Skeletal muscle tissue (tissue), 4 donors: Measurements from ENCODE around the gene CMYA5. TPM values are rescaled to one million over a fixed set of nuclear protein-coding genes. Genes with fewer than 3 reads are reported as not detected.
A peak's percentile ranks its signal among the peaks of the same experiment; 100 is the strongest.

Experiments used
- H3K27ac ChIP-seq: one replicate; pipeline ENCODE4 v1.7.0; 2013; ENCODE audit warnings: mild to moderate bottlenecking, low read depth, low read length, inconsistent platforms
- H3K27me3 ChIP-seq, 3 donors: one replicate each; pipeline ENCODE4 v1.7.0; 2013; ENCODE audit warnings: low read length in 3 of 3; ENCODE audit not compliant: control insufficient read depth in 3 of 3, insufficient read depth in 3 of 3
- H3K36me3 ChIP-seq, 3 donors: one replicate each; pipeline ENCODE4 v1.7.0; 2013; ENCODE audit warnings: low read length in 3 of 3; ENCODE audit not compliant: control insufficient read depth in 3 of 3, insufficient read depth in 3 of 3
- H3K4me1 ChIP-seq, 3 donors: one replicate each; pipeline ENCODE4 v1.7.0; 2013; ENCODE audit warnings: low read length in 3 of 3, mild to moderate bottlenecking in 3 of 3; ENCODE audit not compliant: control insufficient read depth in 3 of 3, insufficient read depth in 3 of 3
- H3K4me3 ChIP-seq, 3 donors: one replicate each; pipeline ENCODE4 v1.7.0; 2013; ENCODE audit warnings: low read length in 3 of 3
- H3K9ac ChIP-seq, 3 donors: one replicate each; pipeline ENCODE4 v1.7.0; 2013; ENCODE audit warnings: low read length in 3 of 3, mild to moderate bottlenecking in 3 of 3, moderate library complexity in 2 of 3, low read depth in 1 of 3
- H3K9me3 ChIP-seq, 3 donors: one replicate each; pipeline ENCODE4 v1.7.0; 2013; ENCODE audit warnings: low read length in 3 of 3; ENCODE audit not compliant: control insufficient read depth in 3 of 3
- total RNA-seq: library from RNA; depleted of rRNA; stranded (reverse); fragments of >200 nt; gene quantifications from one replicate; pipeline ENCODE4 v1.2.3, GENCODE V29; 2014
- donor health status: Osteomylitis.

Gene CMYA5
- total RNA-seq, 1 donor from 2014 or later = 93.9 TPM

DNA sequence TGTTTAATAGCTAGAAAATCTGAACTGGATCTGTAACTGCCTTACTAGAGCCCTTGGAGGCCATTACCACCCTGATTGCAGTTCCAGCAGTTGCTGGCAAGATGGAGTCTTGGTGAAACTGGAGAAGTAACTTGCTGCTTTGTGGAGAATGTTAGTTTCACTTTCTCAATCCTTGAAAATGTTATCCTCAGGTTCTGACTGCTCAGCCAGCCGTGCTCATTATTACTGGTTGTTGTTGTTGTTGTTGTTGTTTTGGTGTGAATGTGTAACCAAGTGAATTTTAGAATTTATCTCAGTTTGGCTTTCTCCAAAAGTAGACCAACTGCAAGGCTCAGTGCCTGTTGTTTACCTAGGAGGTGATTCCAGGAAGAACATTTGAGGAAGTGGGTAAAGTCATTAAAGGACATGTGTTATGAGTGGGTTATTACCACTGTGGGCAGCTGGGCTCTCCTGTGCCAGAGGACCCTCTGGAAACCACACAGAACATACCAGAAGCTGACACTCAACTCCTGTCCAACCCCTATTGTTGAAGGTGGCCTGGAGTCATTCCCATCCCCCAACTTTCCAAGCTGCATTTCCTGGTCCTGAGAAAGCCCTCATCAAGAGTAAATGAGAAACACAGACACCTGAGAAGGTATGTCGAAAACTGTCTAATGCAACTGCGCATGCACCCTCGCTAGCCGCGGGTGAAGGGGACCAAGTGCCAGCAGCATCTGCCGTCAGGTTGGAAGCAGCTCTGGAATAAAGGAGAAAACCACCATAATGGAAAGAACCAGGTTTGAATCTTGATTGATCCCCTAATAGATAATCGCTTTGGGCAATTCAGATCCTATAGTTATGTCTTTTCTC is 111.6 kb downstream of the CMYA5 start:
- H3K4me3 ChIP-seq = no peak overlapping the region
- H3K36me3 ChIP-seq = peaks cover 33 to 54% (median 34%) of the 10 kb centered on the region in 3 donors
- peaks cover 25 to 54% (median 49%) of the 10 kb centered on the region in 3 donors for H3K4me1 ChIP-seq
- H3K9me3 ChIP-seq = no peaks in the 10 kb centered on the region
- no peak overlapping the region for H3K9ac ChIP-seq
- peak overlapping the region; percentile 48 for H3K27ac ChIP-seq
- H3K27me3 ChIP-seq = no peaks in the 10 kb centered on the region

DNA sequence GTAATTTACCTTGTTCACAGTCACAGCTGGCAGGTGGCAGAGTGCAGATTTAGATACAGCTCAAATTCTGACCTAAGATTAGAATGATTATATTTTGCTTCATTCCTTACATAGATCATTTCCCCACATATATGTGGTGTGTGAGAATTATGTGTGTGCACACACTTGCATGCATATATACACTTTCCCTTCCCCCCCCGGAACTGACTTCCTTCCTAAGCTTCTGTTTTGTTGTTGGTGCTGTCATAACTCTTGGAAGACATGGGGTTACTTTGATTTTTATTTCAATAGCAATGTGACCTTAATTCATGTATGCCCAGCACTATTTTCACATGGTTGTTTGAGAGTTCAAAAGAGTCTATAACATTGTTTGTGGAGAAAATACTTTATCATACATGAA is 112.8 kb downstream of the CMYA5 start:
- Histone ChIP-seq H3K4me1 (peaks cover 31 to 58% (median 54%) of the 10 kb centered on the region in 3 donors), H3K27ac (no peak overlapping the region), H3K9me3 (no peaks in the 10 kb centered on the region), H3K9ac (no peak overlapping the region), H3K4me3 (no peak overlapping the region), H3K36me3 (peaks cover 33 to 53% (median 35%) of the 10 kb centered on the region in 3 donors), H3K27me3 (no peaks in the 10 kb centered on the region)

- Histone ChIP-seq H3K9me3 (no peaks in the 10 kb centered on the region), H3K36me3 (peaks cover 26 to 49% (median 30%) of the 10 kb centered on the region in 3 donors), H3K27ac (no peak overlapping the region), H3K4me1 (peaks cover 31 to 56% (median 50%) of the 10 kb centered on the region in 3 donors), H3K9ac (no peak overlapping the region), H3K27me3 (no peaks in the 10 kb centered on the region), H3K4me3 (no peak overlapping the region)
Measured at GRCh38 chr5:79803007-79803406, 113.4 kb downstream of the CMYA5 start.

- Histone ChIP-seq H3K4me3 (no peak overlapping the region), H3K27ac (no peak overlapping the region), H3K9me3 (no peaks in the 10 kb centered on the region), H3K4me1 (peaks cover 30 to 43% (median 38%) of the 10 kb centered on the region in 3 donors), H3K27me3 (no peaks in the 10 kb centered on the region), H3K36me3 (peaks cover 4 to 25% (median 12%) of the 10 kb centered on the region in 3 donors), H3K9ac (no peak overlapping the region)
Measured at GRCh38 chr5:79806741-79807140, 117.1 kb downstream of the CMYA5 start.

GRCh38 chr5:79809743-79810142 is 120.1 kb downstream of the CMYA5 start:
- peaks cover 0 to 7% (median 3%) of the 10 kb centered on the region in 3 donors for H3K36me3 ChIP-seq
- no peaks in the 10 kb centered on the region for H3K9me3 ChIP-seq
- no peak overlapping the region for H3K27ac ChIP-seq
- no peak overlapping the region for H3K9ac ChIP-seq
- H3K4me1 ChIP-seq = peaks cover 15 to 20% (median 19%) of the 10 kb centered on the region in 3 donors
- H3K4me3 ChIP-seq = no peak overlapping the region
- H3K27me3 ChIP-seq = no peaks in the 10 kb centered on the region

- Histone ChIP-seq H3K27ac (no peak overlapping the region), H3K4me1 (peaks cover 15 to 20% (median 19%) of the 10 kb centered on the region in 3 donors), H3K27me3 (no peaks in the 10 kb centered on the region)
Measured at GRCh38 chr5:79811081-79811480, 121.4 kb downstream of the CMYA5 start.

GRCh38 chr5:79811904-79812303 is 122.3 kb downstream of the CMYA5 start:
- Histone ChIP-seq H3K27ac (no peak overlapping the region), H3K9me3 (no peaks in the 10 kb centered on the region), H3K4me1 (peaks cover 11 to 19% (median 14%) of the 10 kb centered on the region in 3 donors)

More at GRCh38 chr5:79811081-79811480, 121.4 kb downstream of the CMYA5 start:
- Histone ChIP-seq H3K9ac (no peak overlapping the region), H3K36me3 (peaks cover 3 to 13% (median 10%) of the 10 kb centered on the region in 3 donors), H3K4me3 (no peak overlapping the region), H3K9me3 (no peaks in the 10 kb centered on the region)

GRCh38 chr5:79814699-79815098 is 125.1 kb downstream of the CMYA5 start:
- Histone ChIP-seq H3K9ac (no peak overlapping the region), H3K27me3 (no peaks in the 10 kb centered on the region), H3K9me3 (no peaks in the 10 kb centered on the region), H3K27ac (no peak overlapping the region), H3K36me3 (peaks cover 7 to 11% (median 8%) of the 10 kb centered on the region in 3 donors), H3K4me1 (peaks cover 7 to 13% (median 9%) of the 10 kb centered on the region in 3 donors), H3K4me3 (no peak overlapping the region)

More at GRCh38 chr5:79811904-79812303, 122.3 kb downstream of the CMYA5 start:
- Histone ChIP-seq H3K36me3 (peaks cover 7 to 14% (median 8%) of the 10 kb centered on the region in 3 donors), H3K27me3 (no peaks in the 10 kb centered on the region), H3K9ac (no peak overlapping the region), H3K4me3 (no peak overlapping the region)

GRCh38 chr5:79816014-79816413 is 126.4 kb downstream of the CMYA5 start:
- H3K36me3 ChIP-seq = peaks cover 12 to 23% (median 13%) of the 10 kb centered on the region in 3 donors
- H3K27ac ChIP-seq = no peak overlapping the region
- H3K27me3 ChIP-seq = no peaks in the 10 kb centered on the region
- H3K4me3 ChIP-seq = no peak overlapping the region
- H3K9me3 ChIP-seq = no peaks in the 10 kb centered on the region
- peaks cover 0 to under 1% (median 0%) of the 10 kb centered on the region in 3 donors for H3K4me1 ChIP-seq
- no peak overlapping the region for H3K9ac ChIP-seq

DNA sequence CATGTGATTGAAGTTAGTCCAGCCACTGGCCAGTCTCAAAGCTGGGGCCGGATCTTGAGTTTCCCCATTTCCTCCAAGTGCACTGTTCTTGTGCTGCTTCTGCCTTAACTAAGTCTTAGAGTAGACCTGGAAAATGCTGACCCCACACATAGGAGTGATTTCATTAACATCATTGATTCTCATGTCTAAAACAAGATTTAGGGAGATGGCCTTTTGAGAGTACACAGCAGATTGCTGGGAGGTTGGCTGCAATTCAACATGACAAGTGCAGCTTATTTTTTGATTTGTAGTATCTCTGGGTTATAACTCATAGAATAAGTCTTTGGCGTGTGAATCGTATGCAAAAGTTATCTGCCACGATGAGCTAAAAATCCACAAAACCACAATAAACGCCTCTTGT is 131.0 kb downstream of the CMYA5 start:
- no peaks in the 10 kb centered on the region for H3K27me3 ChIP-seq
- peaks cover 8 to 21% (median 9%) of the 10 kb centered on the region in 3 donors for H3K36me3 ChIP-seq

More for the DNA sequence above, 131.0 kb downstream of the CMYA5 start:
- H3K9ac ChIP-seq = no peak overlapping the region
- no peak overlapping the region for H3K4me3 ChIP-seq
- H3K9me3 ChIP-seq = no peaks in the 10 kb centered on the region
- no peak overlapping the region for H3K27ac ChIP-seq
- no peaks in the 10 kb centered on the region for H3K4me1 ChIP-seq
